ENCODE measurements around the gene METRN.

DNA sequence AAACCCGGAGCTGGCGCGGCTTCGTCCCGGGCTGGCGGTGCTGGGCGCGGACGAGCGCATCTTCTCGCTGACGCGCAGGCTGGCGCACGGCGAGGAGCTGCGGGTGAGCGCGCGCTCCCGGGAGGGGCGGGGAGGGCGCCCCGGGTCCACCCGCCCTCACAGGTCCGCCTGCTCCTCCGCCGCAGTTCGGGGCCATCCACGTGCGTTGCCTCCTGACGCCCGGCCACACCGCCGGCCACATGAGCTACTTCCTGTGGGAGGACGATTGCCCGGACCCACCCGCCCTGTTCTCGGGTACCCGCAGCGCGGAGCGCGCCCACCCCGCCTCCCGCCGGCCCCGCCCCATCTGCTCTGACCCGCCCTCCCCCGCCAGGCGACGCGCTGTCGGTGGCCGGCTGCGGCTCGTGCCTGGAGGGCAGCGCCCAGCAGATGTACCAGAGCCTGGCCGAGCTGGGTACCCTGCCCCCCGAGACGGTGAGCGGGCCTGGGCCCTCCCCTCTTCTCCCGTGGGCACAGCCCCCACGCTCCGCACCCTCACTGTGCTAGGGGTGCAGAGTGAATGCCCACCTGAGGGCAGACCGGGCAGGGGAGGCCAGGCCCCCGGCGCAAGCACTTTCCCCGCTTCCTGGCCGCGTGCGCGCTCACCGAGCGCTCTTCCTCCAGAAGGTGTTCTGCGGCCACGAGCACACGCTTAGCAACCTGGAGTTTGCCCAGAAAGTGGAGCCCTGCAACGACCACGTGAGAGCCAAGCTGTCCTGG lies 13.4 kb downstream of the METRN start:
- no peak for TF ChIP-seq FOXK2 (IDR thresholded peaks at IDR 0.05)
- TF ChIP-seq TARDBP (IDR thresholded peaks at IDR 0.05), result no peak
- TF ChIP-seq NFRKB (IDR thresholded peaks at IDR 0.05), result no peak
- TF ChIP-seq FOXM1 (IDR thresholded peaks at IDR 0.05; ENCODE audit: borderline replicate concordance), result no peak
- TF ChIP-seq ARNT (IDR thresholded peaks at IDR 0.05), result no peak
- TF ChIP-seq SUZ12 (IDR thresholded peaks at IDR 0.05), result no peak
- no peak for TF ChIP-seq LEF1 (IDR thresholded peaks at IDR 0.05; ENCODE audit: borderline replicate concordance)
- TF ChIP-seq, protein P1, sequence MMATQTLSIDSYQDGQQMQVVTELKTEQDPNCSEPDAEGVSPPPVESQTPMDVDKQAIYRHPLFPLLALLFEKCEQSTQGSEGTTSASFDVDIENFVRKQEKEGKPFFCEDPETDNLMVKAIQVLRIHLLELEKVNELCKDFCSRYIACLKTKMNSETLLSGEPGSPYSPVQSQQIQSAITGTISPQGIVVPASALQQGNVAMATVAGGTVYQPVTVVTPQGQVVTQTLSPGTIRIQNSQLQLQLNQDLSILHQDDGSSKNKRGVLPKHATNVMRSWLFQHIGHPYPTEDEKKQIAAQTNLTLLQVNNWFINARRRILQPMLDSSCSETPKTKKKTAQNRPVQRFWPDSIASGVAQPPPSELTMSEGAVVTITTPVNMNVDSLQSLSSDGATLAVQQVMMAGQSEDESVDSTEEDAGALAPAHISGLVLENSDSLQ (IDR thresholded peaks at IDR 0.05), result no peak
- TF ChIP-seq L3MBTL2 (conservative IDR thresholded peaks at IDR 0.05), result no peak; the same call in 1 of the 2 replicates
- no peak for TF ChIP-seq BHLHE40 (IDR thresholded peaks at IDR 0.05; ENCODE audit: borderline replicate concordance)
- no peak for TF ChIP-seq ELF4 (IDR thresholded peaks at IDR 0.05)
- no peak for TF ChIP-seq FOXA1 (IDR thresholded peaks at IDR 0.05)
- no peak for TF ChIP-seq ZNF384 (IDR thresholded peaks at IDR 0.05)
- TF ChIP-seq SP1 (IDR thresholded peaks at IDR 0.05), result no peak

Measured in HEK293T (cell line).